CD4-positive, alpha-beta T cell treated with Interleukin-17A for 1 hour (primary cell): Measurements from ENCODE around the gene SYNJ2.
"Not testable (repeated sequence)": the region's sequence is repeated elsewhere in the genome, so short reads cannot be mapped to it uniquely, and the experiment has no call there.

Experiments used
- DNase-seq: peaks from one replicate; pipeline ENCODE4 v3.0.0-alpha.2; 2020

Gene SYNJ2

DNA sequence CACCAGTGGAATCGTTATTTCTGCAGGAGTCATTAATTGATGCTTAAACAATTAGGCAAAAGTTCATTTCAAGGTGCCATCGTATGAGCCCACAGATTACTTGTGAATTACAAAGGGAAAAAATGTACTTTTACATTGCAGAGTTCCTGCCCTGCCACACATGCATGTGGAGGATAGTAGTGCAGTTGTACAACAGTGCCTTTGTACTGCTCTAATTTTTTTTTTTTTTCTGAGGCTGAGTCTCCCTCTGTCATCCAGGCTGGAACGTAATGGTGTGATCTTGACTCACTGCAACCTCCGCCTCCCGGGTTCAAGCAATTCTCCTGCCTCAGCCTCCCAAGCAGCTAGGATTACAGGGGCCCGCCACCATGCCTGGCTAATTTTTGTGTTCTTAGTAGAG is 26.0 kb upstream of the SYNJ2 start:
- DNase-seq: no peak

DNA sequence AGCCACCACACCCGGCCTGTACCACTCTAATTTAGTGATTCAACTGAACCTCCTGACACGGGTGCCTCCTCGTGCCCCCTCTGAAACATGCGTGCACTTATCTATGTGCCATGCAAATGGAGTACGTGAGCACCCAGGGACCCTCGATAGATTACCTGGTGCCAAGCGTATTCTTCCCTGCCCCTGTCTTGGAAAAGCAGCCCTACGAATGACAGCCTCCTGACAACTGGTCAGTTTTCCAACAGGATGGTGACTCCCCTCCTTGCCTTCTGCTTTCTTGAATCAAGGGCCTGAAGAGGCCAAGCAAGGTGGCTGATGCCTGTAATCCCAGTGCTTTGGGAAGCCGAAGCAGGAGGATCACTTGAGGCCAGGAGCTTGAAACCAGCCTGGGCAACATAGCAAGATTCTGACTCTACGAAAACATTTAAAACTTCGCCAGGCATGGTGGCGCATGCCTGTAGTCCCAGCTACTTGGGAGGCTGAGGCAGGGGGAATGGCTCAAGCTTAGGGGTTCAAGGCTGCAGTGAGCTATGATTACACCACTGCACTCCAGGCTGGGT is 25.4 kb upstream of the SYNJ2 start:
- no peak for DNase-seq

DNA sequence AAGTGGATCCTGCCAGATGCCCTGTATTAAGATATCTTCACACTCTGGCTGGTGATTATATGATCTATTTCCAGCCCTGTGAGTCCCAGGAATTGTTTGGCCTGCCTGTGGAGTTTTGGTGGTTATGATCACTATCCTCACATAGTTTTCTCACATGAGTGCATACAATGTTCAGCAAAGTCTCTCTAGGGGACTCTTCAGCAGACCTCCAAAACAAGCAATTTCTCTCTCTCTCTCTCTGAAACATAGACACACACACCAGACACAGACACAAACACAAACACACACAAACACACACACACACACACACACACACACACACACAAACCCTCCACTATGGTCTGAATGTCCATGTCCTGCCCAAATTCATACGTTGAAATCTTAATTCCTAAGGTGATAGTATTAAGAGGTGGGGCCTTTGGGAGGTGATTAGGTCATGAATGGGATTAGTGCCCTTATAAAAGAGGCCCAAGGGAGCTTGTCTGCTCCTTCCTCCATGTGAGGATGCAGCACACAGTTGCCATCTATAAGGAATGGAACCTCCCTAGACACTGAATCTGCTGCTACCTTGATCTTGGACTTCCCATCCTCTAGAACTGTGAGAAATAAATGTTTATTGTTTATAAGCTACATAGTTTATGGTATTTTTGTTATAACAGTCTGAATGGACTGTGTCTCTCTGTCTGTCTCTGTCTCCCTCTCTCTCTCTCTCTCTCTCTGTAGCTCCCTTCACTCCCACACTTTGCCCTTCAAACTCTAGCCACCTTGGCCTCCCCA is 22.0 kb upstream of the SYNJ2 start:
- no peak for DNase-seq

DNA sequence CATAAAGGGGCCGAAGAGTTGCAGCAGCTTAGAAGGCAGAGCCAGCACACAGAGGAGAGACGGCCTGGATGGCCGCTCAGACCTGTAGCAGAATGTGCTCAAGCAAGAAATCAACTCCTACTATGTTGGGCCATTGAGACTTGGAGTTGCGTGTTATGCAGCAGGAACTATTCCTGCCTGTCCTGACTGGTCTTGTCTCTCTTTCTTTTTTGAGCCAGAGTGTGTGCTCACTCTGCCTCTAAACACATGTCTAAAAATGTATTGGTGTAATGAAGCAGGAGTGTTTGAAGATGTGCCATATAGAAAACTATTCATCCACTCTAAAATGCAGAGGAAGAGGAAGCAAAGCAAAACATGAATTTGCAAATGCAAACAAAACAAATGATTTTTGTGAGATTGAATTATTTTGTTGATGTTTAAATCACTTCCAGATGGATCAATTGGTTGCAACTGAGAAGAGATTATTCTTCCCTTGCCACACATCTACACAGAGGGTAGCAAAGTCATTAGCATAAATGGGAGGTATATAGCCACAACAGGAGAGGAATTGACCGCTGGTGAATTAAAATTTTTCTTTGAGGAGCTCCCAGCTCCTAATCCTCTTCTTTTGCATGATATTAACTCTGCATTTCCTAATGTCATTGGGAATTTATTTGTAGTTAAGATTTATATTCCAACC is 20.4 kb upstream of the SYNJ2 start:
- no peak for DNase-seq

DNA sequence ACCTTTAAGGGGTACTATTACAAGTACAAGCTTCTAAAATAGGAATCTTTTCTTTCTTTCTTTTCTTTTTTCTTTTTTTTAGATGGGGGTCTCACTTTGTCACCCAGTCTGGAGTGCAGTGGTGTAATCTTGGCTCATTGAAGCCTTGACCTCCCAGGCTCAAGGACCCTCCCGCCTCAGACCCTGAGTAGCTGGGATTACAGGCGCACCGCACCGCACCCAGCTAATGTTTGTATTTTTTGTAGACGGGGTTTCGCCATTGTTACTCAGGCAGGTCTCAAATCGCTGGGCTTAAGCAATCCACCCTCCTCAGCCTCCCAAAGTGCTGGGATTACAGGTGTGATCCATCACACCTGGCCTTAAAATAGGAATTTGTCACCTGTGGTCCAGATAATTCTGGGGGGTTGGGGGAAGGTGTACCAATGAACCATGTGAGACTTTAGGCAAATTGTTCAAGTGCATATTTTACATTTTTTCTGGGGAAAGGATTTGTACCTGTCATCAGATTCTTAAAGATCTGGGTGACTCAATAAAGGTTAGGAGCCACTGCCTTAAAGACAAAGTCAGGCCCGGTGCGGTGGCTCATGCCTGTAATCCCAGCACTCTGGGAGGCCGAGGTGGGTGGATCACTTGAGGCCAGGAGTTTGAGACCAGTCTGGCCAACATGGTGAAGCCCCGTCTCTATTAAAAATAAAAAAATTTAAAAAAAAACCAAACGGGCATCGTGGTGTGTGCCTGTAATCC is 19.7 kb upstream of the SYNJ2 start:
- no peak for DNase-seq

DNA sequence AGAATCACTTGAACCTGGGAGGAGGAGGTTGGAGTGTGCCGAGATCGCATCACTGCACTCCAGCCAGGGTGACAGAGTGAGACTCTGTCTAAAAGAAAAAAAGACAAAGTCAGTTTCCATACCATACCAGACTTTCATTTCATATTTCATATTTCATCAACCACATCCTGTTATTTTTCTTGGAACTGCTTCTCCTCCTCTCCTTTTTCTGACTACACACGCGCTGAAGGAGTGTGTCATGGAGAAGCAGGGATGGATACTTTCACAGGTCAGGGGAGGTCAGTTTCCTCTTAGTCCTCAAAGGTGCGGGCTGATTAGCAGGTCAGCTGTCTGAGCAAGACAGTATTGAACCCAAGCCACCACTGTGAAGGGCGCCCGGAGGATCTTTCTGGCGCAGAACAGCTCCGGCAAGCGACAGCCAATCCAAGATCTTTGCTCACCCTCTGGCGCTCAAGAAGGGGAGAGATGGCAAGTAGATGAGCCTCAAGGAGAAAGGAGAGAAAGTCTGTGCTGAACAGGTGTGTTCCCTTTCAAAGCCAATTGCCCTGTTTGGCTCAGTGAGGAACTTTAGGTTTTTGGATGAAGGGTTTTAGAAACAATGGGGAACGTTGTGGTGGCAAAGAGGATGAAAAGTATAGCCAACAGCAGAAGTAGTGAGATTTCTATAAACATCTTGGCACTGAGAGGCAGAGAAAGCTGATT is 18.9 kb upstream of the SYNJ2 start:
- no peak for DNase-seq

DNA sequence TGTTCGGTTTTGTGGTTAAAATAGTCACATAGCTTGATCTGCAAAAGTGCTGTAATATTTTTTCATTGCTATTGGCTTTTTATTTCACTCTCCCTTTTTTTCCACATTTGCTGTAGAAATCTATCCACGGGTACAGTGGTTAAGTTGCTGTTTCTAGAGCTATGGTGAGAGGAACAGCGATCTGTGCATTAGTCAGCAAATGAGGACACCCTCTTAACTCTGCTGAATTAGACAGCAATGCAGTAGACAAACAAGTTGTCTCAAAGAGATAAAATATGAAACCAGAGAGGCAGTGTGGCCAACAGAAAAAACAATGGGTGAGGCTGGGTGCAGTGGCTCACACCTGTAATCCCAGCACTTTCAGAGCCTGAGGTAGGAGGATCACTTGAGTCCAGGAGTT is 17.6 kb upstream of the SYNJ2 start:
- no peak for DNase-seq

DNA sequence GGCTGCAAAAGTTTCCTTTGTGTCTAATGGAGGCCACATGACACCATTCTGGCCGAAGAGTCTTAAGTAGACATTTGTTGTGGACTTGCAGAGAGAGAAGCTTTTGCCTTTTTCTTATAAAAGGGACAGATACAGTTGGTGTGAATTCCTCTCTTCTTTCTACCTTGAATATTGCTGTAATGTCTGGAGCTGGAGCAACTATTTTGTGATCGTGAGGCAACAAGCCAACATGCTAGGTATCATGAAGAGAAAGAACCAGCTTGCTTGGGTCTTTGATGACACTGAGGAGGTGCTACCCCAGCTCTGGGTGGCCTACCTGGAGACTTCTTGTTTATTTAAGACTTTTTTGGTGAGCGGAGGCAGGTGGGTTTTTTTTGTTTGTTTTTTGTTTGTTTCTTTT is 16.3 kb upstream of the SYNJ2 start:
- no peak for DNase-seq

DNA sequence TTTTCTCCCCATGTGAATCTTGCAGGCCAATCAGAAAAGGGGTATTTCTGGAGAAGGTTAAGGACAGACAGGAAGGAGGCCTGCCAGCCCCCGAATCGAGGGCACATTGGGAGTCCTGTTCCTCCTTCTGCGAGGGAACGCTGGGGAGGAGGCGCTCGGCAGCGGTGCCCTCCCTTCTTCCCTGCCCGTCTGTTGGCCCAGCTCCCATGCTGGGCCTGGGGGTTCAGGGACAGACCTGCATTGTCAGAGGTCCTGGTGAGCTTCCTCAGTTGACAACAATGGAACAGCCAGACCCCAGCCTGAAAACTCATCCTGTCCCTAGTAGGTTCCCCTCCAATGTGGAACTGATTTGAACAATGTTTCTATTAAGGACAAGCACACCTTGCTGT is 15.1 kb upstream of the SYNJ2 start:
- no peak for DNase-seq

DNA sequence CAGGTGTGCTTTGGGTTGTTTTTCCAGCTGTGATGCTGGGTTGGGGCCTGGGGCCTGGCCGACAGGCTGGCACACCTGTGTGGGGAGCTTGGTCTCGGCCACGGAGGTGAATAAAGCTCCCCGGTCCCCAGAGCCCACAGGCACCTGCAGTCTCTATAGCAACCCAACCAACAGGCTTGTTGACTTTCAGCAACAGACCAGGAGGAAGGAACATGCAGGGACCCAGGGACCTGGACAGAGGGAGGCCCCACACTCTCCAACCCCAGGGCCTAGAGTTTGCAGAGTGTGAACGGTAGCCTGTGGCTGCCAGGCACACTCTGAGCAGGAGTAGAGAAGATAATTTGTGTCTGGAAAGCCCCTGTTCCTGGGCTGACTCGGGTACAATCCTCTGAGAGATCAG is 14.6 kb upstream of the SYNJ2 start:
- no peak for DNase-seq

DNA sequence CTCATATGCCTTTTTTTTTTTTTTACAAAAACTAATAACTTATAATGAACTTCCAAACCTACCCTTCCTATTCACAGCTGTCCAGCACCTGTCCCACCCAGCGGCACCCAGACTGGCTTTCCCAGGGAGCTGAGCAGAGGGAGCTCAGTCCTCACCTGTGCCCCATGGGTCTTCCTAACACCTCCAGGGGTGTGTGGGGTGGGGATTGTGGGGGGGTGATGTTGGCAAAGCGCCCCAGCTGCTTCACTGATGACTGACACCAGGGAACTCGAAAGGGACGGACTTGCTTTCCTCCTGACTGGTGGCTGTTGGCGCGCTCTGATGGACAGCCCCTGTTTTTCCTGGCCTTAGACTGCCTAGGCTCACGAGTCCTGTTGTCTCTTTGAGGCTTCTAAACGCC is 14.2 kb upstream of the SYNJ2 start:
- DNase-seq: no peak

DNA sequence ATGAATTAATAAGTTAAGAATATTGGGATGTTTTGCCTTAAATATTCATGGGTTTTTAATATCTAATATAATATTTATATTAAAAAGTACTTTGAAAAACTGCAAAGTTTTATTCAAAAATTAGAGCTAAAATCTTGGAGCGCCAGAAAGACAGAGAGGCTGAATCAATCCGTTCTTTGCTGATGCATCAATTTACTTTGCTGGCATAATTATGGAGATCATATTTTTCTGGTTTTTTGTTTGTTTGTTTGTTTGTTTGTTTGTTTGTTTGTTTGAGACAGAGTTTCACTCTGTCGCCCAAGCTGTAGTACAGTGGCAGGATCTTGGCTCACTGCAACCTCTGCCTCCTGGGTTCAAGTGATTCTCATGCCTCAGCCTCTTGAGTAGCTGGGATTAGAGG is 9.5 kb upstream of the SYNJ2 start:
- DNase-seq: not testable (repeated sequence)

DNA sequence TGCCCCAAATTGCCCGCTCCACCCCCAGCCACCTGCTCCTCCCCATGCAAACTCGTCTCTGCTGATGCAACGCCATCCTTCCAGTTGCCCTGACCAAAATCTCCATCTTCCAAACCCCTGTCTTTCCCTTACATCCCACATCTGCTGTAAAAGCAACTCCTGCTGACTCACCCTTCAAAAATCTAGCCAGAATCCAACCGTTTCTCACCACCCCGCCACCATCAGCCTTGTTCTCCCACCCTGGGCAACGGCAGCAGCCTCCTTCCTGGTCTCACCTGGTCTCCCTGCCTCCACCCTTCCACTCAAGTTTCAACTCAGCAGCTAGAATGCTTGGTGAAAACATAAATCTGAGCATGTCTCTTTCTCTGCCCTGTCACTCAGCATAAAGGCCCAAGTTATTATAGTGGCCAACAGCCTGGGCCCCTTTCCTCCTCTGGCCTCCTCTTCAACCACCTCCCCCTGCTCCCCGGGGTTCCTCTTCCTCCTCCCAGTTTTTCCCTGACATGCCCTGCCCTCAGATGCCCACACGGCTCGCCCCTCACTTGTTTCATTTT is 7.2 kb upstream of the SYNJ2 start:
- no peak for DNase-seq

DNA sequence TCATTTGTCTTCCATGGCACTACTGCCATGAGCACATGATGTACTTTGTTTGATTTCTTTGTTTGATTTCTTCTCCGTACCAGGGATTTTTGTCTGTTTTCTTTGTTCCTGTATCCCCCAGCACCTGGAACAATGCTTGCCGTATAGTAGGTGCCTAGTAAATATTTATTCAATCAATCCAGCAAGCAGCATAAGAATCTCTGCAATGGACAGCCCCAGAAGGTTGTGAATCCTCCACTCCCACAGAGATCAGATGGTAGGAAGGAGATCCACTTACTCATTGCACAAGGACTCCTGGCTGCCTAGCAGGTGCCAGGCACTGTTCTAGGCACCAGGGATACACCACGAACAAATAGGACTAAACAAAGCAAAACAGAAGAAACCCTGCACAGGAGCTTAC is 6.7 kb upstream of the SYNJ2 start:
- DNase-seq: no peak

DNA sequence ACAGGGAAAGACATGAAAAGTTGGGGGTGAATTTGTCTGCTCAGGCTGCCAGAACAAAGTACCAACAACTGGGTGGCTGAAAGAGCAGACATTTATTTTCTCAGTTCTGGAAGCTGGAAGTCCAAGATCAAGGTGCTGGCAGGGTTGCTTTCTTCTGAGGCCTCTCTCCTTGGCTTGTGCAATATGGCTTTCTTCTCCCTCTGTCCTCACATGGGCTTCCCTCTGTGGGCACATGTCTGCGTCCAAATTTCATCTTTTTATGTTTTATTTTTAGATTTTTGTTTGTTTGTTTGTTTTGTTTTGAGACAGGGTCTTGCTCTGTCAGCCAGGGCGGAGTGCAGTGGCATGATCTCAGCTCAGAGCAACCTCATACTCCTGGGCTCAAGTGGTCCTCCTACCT is 6.2 kb upstream of the SYNJ2 start:
- no peak for DNase-seq

DNA sequence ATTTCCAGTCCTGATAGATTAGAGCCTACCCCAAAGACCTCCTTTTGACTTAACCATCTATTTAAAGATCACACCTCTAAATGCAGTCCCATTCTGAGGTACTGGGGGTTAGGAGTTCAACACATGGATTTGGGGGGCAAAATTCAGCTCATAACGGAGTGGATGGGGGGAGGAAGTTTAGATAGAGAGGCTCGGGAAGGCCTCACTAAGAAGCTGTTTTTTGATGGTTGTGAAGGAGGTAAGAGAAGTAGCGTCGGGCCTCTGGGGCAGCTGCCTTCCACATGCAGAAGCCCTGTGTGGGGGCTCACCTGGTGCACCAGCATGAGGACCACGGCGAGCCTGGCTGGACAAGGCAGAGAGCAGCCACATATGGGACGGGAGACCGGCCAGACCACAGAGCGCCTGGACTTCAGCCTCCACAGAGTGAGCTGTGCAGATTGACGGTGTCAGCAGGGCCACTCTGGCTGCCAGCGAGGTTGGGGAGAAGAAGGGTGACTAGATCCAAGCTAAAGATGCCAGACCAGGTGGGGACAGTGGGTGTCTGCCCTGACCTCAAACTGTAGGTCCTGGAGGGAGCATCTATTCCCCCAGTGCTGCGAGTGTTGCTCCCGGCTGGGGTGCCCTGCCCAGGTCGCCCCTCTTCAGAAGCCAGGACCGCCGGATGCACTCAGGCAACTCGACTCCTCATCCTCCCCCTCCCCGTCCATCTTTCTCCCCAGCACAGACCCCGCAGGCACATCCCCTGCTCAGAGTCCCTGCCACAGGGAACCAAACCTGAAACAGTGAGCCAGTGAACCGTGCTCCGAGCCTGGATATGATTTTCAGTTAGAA is 5.1 kb upstream of the SYNJ2 start:
- DNase-seq: no peak

DNA sequence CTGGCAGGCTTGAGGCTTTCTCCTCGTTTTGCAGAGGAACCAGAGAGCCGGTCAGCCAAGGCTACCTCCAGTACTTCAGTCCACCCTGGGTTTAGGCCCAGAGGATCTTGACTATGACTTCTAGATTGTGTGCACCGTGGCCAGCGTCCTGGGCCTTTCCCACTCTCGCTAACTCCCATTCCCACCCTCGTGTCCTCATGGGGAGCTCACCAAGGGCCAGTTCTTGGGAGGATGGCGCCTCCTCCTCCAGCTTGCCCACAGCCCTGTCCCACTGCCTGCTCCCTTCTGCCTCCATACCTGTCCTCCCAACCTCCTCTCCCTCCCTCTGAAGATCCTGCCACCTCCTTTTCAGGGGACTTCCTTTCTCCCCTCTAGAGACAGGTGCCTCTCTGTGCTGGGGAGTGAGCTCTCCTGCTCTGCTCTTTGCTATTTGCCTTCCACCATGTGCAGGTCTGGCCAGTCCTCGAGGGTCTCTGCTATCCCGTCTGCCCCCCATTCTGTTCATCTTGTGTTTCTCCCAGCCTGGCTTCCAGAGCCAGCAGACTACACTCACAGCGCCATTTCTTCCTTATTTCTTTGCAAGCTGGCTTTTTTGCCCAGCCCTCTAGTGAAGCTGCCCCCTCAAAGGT is 4.4 kb upstream of the SYNJ2 start:
- no peak for DNase-seq

DNA sequence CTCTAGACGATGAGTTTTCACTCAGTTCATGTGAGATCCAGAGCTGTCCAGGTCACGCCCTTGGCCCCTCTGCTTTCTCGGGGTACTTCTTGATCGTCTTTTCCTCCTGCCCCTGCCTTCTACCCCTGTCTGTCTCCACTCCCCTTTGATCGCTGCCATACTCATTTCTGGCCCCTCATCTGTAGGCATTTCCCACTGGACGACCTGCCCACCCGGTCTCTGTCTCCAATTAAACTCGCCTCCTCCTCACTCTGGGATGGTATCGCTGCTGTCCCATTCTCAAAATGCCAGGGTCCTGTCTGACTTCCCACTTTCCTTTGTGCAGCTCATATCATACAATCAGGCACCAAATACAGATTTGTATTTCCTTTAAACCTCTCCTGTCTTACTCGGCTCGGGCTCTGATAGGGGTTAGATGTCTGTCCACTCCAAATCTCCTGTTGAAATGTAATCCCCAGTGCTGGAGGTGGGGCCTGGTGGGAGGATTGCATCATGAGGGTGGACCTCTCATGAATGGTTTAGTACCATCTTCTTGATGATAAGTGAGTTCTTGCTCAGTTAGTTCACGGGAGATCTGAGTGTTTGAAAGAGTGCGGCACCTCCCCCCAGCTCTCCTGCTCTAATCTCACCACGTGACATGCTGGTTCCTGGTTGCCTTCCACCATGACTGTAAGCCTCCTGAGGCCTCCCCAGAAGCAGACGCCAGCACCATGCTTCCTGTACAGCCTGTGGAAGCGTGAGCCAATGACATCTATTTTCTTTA is 3.5 kb upstream of the SYNJ2 start:
- no peak for DNase-seq

DNA sequence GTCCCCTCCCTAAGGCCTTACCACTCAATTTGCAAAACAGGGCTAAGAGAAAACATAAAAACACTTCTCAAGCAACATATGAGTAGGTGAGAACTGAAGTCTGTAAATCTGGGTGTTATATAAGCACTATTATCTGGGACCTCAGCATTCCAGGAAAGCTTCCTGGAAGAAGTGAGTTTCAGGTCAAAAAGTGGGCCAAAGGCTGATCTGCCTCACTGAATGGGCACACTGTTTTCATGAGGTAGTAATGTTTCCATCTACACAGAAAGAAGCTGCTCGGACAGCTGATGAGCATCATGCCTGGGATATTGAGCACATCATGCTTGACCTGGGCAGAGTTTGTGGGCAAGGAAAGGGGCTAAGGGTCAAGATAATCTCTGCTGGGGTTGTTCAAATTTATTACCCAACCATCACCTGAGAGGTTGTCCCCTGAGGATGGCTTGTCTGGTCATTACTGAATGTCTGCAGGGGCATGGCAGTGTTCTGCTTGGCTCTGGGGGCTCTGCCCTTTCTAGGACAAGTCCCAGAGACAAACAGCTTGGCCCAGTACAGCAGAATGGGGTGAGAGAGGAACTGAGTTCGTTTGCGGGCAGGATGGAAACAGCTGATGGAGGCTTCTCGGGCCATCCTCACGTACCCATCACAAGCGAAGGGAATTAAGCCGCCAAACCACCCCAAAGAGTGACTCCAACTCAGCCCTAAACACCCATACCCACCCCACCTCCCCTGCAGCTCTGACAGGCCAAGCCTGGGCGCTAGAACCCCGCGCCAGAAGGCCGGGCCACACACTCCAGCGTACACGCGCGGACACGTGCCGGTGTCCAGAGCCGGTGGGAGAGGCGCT is 1.2 kb upstream of the SYNJ2 start:
- DNase-seq: no peak

DNA sequence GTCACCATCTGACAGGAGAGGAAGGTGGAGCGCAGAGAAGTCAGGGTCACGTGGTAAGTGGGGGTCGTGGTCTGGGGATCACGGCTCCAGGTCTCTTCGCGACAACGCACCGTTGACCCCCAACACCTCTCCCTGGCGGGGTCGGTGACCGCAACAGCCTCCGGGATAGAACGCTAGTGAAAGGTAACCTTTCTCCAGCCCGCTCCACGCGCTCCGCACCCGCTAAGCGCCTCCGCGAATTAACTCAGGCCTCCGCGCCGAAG is 600 bp upstream of the SYNJ2 start:
- DNase-seq: peak; percentile 19
